Activated naive CD8-positive, alpha-beta T cell treated with anti-CD3 and anti-CD28 coated beads, Interleukin-2, amount 10 ng/mL, durations not matched to agents 7 days and 5 days (primary cell): ENCODE data around the gene SLC26A11. TPM values are rescaled to one million over a fixed set of nuclear protein-coding genes. Genes with fewer than 3 reads are reported as not detected.
"Not testable (repeated sequence)": the region's sequence is repeated elsewhere in the genome, so short reads cannot be mapped to it uniquely, and the experiment has no call there.

Experiments
- ATAC-seq: fragments of 150-1000 bp; cut with Tn5 transposase; one replicate; pipeline ENCODE4 v1.10.0; 2021; ENCODE audit warnings: low read depth, moderate library complexity
- POLR2A ChIA-PET: fragments of 350-600 bp; sonication (Branson Sonifier 250); formaldehyde crosslinking; loops from one replicate; lab custom pipeline; 2021; ENCODE audit warnings: antibody characterized with exemption; lab: Charles Lee
- DNase-seq: peaks from one replicate; pipeline ENCODE4 v3.0.0; 2021
- H3K27ac Mint-ChIP-seq: one replicate; pipeline ENCODE4 v1.8.0; 2022; ENCODE audit warnings: mild to moderate bottlenecking, mixed read lengths
- H3K27me3 Mint-ChIP-seq: one replicate; pipeline ENCODE4 v1.8.0; 2022; ENCODE audit warnings: mild to moderate bottlenecking, moderate library complexity, mixed read lengths
- H3K36me3 Mint-ChIP-seq: one replicate; pipeline ENCODE4 v1.8.0; 2021; ENCODE audit warnings: mild to moderate bottlenecking, mixed read lengths
- H3K4me1 Mint-ChIP-seq: one replicate; pipeline ENCODE4 v1.8.0; 2021; ENCODE audit warnings: mixed read lengths
- H3K4me3 Mint-ChIP-seq: one replicate; pipeline ENCODE4 v1.8.0; 2022; ENCODE audit warnings: mild to moderate bottlenecking, moderate library complexity, mixed read lengths
- H3K9me3 Mint-ChIP-seq: one replicate; pipeline ENCODE4 v1.8.0; 2021; ENCODE audit warnings: mixed read lengths
- total RNA-seq, 2 experiments: library from RNA; stranded (reverse); gene quantifications; one replicate each; pipeline ENCODE4 v1.2.3, GENCODE V29; 2021

The SLC26A11 gene
- total RNA-seq, 2 experiments from 2014 or later = 45.3 to 45.4 TPM

DNA sequence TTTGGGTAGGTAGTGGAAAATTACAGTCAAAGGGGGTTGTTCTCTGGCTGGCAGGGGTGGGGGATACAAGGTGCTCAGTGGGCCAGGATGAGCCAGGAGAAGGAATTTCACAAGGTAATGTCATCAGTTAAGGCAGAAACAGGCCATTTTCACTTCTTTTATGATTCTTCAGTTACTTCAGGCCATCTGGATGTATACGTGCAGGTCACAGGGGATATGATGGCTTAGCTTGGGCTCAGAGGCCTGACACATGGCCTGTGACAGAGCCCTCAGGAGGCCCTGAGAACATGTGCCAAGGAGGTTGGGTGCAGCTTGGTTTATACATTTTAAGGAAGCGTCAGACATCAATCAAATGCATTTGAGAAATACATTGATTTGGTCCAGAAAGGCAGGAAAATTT lies 38.1 kb downstream of the SLC26A11 start:
- DNase-seq, H3K36me3 Mint-ChIP-seq, H3K9me3 Mint-ChIP-seq, H3K4me3 Mint-ChIP-seq, H3K27me3 Mint-ChIP-seq, ATAC-seq: not testable (repeated sequence)
- Mint-ChIP-seq H3K27ac (peak overlapping the region; percentile 69), H3K4me1 (peaks cover 41% of the 10 kb centered on the region)
- POLR2A ChIA-PET = interaction anchor here (0.6 kb wide), 1 partner anchor 19 kb away, joined by 4 read pairs; no protein-coding TSS in a partner anchor

- no peaks in the 10 kb centered on the region for H3K9me3 Mint-ChIP-seq
- ATAC-seq = no peak
These were observed 39.3 kb downstream of the SLC26A11 start for GRCh38 chr17:80259457-80260068.

DNA sequence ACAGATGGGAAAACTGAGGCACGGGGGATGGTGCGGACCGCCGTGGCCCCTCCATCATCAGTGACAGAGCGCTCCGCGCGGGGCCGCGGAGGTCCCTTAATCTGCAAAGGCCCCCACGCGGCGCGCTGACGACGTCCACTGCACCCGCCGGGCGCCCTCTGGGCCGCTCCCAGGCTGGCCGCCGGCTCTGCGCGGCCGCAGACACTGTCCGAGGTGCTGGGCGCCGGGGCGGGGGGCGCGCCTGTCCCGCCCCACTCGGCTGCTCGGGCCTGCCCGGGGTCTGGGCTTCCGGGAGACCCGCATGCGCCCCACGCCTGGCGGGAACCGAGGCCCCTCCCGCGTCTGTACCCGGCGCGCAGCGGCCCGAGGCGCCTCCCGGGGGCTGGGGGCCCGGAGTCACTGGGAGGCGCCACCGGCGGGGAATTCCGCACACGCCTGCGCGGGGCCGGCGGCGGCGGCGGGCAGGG lies 39.9 kb downstream of the SLC26A11 start:
- Mint-ChIP-seq H3K27ac (peak overlapping the region; percentile 88), H3K27me3 (no peaks in the 10 kb centered on the region), H3K36me3 (peaks cover 12% of the 10 kb centered on the region), H3K9me3 (no peaks in the 10 kb centered on the region), H3K4me1 (peaks cover 29% of the 10 kb centered on the region), H3K4me3 (peak overlapping the region; percentile 85)
- DNase-seq = peak; percentile 83
- POLR2A ChIA-PET = interaction anchor here (1.6 kb wide), 2 partner anchors 41 to 114 kb away, joined by 4 to 5 read pairs; no protein-coding TSS in a partner anchor
- ATAC-seq = peak; percentile 25

More at GRCh38 chr17:80259457-80260068, 39.3 kb downstream of the SLC26A11 start:
- DNase-seq = no peak
- Mint-ChIP-seq H3K4me1 (peaks cover 34% of the 10 kb centered on the region), H3K36me3 (peaks cover 8% of the 10 kb centered on the region), H3K27ac (peak overlapping the region; percentile 88), H3K27me3 (no peaks in the 10 kb centered on the region), H3K4me3 (peak overlapping the region; percentile 85)
- POLR2A ChIA-PET = interaction anchor here (0.6 kb wide), 1 partner anchor 64 kb away, joined by 3 read pairs; no protein-coding TSS in a partner anchor

DNA sequence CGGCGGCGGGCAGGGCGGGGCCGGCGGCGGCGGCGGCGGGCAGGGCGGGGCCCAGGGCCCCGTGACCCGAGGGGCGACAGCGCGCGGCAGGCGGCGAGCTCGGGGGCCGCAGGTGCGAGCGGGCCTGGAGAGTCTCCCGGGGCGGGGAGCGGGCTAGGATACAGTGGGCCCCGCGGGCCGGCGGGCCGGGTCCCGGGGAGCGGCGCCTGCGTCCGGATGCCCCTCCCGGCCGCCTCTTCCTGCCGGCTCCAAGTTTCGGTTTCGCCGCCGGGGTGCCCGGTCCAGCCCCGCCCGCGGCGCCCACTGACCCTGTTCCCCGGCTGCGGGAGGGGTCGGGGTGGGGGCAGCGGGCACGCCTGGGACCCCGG lies 40.5 kb downstream of the SLC26A11 start, which contains the start of gene RNF213:
TSS of gene RNF213 (plus strand) at position 62 of the 368 bp plus-strand sequence. CDS start 2,830 bp downstream, outside the sequence.
- Mint-ChIP-seq H3K4me3 (peak within 1 kb of the TSS; percentile 90), H3K27ac (peak within 1 kb of the TSS; percentile 96), H3K27me3 (no peaks in the 10 kb centered on the region), H3K36me3 (peaks cover 14% of the 10 kb centered on the region), H3K4me1 (peaks cover 29% of the 10 kb centered on the region), H3K9me3 (no peaks in the 10 kb centered on the region)
- POLR2A ChIA-PET = interaction anchor here (1.3 to 1.6 kb wide), 3 partner anchors 30 to 115 kb away, joined by 4 to 10 read pairs (median 5); no protein-coding TSS in a partner anchor
- peak; percentile 80 for DNase-seq
- ATAC-seq = peak; percentile 24

DNA sequence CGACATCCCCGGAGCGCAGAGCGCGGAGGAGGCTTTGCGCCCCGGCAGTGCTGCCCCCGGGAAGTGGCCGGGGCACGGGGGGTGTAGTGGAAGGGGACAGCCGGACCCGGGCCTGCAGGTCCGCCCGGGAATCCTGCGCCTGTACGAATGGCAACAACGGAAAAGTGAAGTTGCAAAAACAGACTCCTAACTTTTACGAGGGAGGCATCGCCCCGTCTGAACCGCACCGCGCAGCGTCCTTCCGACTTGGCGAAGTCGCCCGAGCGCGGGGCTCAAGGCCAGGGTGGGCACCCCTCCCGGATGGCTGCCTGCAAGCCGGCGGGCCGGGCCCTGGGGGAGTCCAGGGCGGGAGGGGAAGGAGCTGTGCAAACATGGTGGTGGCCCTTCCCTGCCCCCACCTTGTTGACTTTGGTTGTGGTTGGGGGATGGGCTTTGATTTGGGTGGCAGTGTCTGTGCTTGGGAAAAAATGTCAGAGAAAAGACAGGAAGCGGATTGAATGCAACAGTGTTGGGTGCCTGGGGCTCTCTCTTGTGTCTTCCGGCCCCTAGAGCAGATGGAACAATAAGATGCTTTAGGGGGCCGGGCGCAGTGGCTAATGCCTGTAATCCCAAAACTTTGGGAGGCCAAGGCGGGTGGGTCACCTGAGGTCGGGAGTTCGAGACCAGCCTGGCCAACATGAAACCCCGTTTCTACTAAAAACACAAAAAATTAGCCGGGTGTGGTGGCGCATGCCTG lies 41.1 kb downstream of the SLC26A11 start:
- POLR2A ChIA-PET = interaction anchor here (1.2 to 1.6 kb wide), 4 partner anchors 17 to 115 kb away, joined by 4 to 10 read pairs (median 5); no protein-coding TSS in a partner anchor
- Mint-ChIP-seq H3K27ac (peak overlapping the region; percentile 96), H3K36me3 (peaks cover 17% of the 10 kb centered on the region), H3K9me3 (no peaks in the 10 kb centered on the region), H3K27me3 (no peaks in the 10 kb centered on the region), H3K4me3 (peak overlapping the region; percentile 90), H3K4me1 (peaks cover 33% of the 10 kb centered on the region)
- DNase-seq (peak; percentile 78), ATAC-seq (peak; percentile 22)

DNA sequence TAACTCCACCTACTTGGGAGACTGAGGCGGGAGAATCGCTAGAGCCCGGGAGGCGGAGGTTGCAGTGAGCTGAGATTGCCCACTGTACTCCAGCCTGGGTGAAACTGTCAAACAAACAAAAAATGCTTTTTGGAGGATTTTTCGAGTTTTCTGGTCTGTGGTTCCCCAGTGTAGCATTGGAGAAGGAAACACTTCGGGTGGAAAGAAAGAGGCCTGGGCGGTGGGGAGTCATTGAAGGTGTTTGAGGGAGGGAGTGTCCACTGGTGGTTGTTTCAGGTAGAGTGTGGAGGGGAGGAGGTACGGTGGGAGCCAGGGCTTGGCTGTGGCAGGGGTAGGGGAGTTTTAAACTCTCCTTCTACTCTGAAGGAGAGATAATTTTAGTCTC lies 41.7 kb downstream of the SLC26A11 start:
- peak overlapping the region; percentile 96 for H3K27ac Mint-ChIP-seq
- POLR2A ChIA-PET = interaction anchor here (1.2 to 1.6 kb wide), 4 partner anchors 17 to 116 kb away, joined by 4 to 10 read pairs (median 5); no protein-coding TSS in a partner anchor
- no peaks in the 10 kb centered on the region for H3K9me3 Mint-ChIP-seq
- ATAC-seq (no peak), DNase-seq (no peak)
- H3K36me3 Mint-ChIP-seq = peaks cover 17% of the 10 kb centered on the region
- peak overlapping the region; percentile 90 for H3K4me3 Mint-ChIP-seq
- H3K27me3 Mint-ChIP-seq = no peaks in the 10 kb centered on the region
- peaks cover 33% of the 10 kb centered on the region for H3K4me1 Mint-ChIP-seq

DNA sequence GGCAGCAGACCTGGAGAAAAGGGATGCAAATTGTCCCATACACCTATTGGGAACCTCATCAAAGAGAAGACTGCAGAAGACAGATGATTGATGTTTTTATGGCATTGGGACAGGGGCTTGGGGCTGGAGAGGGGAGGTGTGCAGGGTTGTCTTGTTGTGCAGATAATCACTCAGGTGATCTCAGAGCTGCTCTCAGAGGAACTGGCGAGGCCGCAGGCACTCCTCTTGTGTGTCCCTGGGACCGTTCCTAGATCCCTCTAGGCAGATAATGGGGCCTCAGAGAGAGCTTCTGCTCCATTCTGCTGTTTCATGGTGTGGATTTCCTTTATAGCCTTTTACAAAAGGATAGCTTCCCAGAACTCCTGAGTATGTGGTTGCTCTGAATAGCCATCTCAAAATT lies 42.1 kb downstream of the SLC26A11 start:
- ATAC-seq = no peak
- Mint-ChIP-seq H3K27me3 (no peaks in the 10 kb centered on the region), H3K36me3 (peaks cover 19% of the 10 kb centered on the region), H3K4me1 (peaks cover 36% of the 10 kb centered on the region), H3K27ac (peak overlapping the region; percentile 96), H3K4me3 (peak overlapping the region; percentile 90), H3K9me3 (no peaks in the 10 kb centered on the region)
- POLR2A ChIA-PET = interaction anchor here (1.2 kb wide), 1 partner anchor 16 kb away, joined by 5 read pairs; no protein-coding TSS in a partner anchor
- DNase-seq = no peak

GRCh38 chr17:80262775-80263244 lies 42.6 kb downstream of the SLC26A11 start:
- peaks cover 22% of the 10 kb centered on the region for H3K36me3 Mint-ChIP-seq
- POLR2A ChIA-PET = interaction anchor here (0.9 to 3.6 kb wide), 9 partner anchors 8 to 755 kb away, joined by 3 to 26 read pairs (median 5); partner anchors contain the start of genes CBX8, GAA, RPTOR and SGSH
- H3K4me1 Mint-ChIP-seq = peaks cover 39% of the 10 kb centered on the region
- no peaks in the 10 kb centered on the region for H3K27me3 Mint-ChIP-seq
- peak overlapping the region; percentile 90 for H3K4me3 Mint-ChIP-seq
- peak overlapping the region; percentile 92 for H3K27ac Mint-ChIP-seq
- H3K9me3 Mint-ChIP-seq = no peaks in the 10 kb centered on the region
- no peak for ATAC-seq
- DNase-seq = no peak

- H3K36me3 Mint-ChIP-seq = peaks cover 22% of the 10 kb centered on the region
- POLR2A ChIA-PET = interaction anchor here (0.5 to 3.6 kb wide), 14 partner anchors 9 to 1609 kb away, joined by 3 to 26 read pairs (median 3); partner anchors contain the start of genes CBX8, GAA, MRPL12 and RPTOR
- ATAC-seq (peak; percentile 53), DNase-seq (peak; percentile 83)
- H3K27ac Mint-ChIP-seq = peak overlapping the region; percentile 92
- no peaks in the 10 kb centered on the region for H3K27me3 Mint-ChIP-seq
- H3K4me3 Mint-ChIP-seq = peak overlapping the region; percentile 90
- H3K9me3 Mint-ChIP-seq = no peaks in the 10 kb centered on the region
- H3K4me1 Mint-ChIP-seq = peaks cover 33% of the 10 kb centered on the region
These were observed 43.3 kb downstream of the SLC26A11 start for GRCh38 chr17:80263253-80264204.

- H3K36me3 Mint-ChIP-seq = peaks cover 22% of the 10 kb centered on the region
- ATAC-seq (peak; percentile 30), DNase-seq (peak; percentile 75)
- H3K9me3 Mint-ChIP-seq = no peaks in the 10 kb centered on the region
- POLR2A ChIA-PET = interaction anchor here (0.5 to 3.6 kb wide), 17 partner anchors 9 to 1608 kb away, joined by 3 to 26 read pairs (median 4); partner anchors contain the start of genes CBX8, GAA, MRPL12 and SGSH
- H3K4me3 Mint-ChIP-seq = peak overlapping the region; percentile 90
- peak overlapping the region; percentile 92 for H3K27ac Mint-ChIP-seq
- H3K4me1 Mint-ChIP-seq = peaks cover 30% of the 10 kb centered on the region
- H3K27me3 Mint-ChIP-seq = no peaks in the 10 kb centered on the region
These were observed 44.2 kb downstream of the SLC26A11 start for GRCh38 chr17:80264205-80265075.
